GM18499 (cell line): ENCODE results near the gene RMI2.

Source experiments
- ATAC-seq: cut with Tn5 transposase; IDR thresholded peaks from one replicate; pipeline ENCODE4 v1.9.1; 2021; ENCODE audit warnings: moderate number of reproducible peaks; ENCODE audit not compliant: insufficient read depth, unreplicated experiment

RMI2 gene

DNA sequence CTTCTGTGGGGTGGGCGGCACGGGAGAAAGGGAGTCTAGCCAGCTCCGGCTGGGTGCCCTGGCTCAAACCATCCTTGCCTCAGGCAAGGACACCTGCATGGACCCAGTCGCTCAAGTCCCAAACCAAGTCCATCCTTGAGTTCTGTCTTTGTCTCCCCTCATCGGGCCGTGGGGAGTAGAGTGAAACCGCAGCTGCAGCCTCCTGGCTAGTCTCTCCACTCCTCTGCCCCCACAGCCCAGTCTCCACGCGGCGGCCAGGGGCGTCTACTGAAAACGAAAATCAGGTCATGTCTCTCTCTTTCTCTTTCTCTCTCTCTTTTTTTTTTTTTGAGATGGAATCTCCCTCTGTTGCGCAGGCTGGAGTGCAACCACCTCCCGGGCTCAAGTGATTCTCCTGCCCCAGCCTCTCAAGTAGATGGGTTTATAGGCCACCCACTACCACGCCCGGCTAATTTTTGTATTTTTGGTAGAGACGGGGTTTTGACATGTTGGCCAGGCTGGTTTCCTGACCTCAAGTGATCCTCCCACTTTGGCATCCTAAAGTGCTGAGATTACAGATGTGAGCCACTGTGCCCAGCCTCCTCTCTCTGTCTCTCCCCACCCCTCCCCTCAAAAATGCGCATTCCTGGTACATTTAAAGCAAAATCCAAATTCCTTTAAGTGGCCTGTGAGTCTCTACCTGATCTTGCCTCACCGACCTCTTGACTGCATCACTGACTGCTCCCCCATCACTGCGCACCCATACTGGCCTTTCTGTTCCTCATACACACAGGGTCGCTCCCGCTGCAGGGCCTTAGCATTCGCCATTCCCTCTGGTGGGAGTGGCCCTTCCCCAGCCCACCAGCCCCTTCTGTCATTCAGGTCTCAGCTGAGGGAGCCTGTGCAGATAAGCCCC lies 17.7 kb upstream of the RMI2 start:
- ATAC-seq: no peak

GRCh38 chr16:11328172-11329070 lies 16.8 kb upstream of the RMI2 start:
- ATAC-seq: no peak

DNA sequence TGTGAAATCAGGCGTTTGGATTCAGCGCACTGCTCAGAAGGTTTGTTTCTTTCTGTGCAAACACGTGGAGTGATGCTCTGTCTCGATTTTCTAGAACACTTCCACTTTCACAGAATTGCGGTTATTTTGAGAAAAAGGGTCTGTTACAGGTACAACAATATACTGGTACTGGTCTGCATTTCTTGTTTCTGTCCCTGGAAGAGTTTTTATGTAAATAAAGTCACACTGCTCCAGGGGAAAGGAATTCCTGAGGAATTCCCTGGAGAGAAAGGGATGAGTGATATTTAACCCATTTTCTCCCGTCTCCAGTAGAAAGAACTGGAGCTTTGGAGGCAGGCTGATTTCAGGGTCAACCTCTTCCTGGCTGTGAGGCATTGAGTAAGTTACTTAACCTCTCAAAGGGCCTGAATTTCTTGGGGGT lies 16.2 kb upstream of the RMI2 start:
- no peak for ATAC-seq

DNA sequence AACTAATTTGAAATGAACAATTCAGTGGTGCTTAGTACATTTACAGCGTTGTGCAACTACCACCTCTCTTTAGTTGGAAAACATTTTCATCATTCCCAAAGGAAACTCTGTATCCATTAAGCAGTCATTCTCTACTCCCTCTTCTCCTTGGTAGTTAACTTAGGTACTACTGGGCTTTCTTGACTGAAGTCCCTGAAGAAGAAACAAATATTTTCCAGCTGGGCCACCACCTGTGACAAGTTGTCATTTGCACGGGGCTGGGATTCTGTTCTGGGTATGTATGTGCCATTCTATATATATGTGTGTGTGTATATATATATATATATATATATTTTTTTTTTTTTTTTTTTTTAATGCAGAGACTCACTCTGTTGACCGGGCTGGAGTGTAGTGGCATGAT lies 15.4 kb upstream of the RMI2 start:
- ATAC-seq: no peak

GRCh38 chr16:11330526-11331237 lies 14.6 kb upstream of the RMI2 start:
- no peak for ATAC-seq

DNA sequence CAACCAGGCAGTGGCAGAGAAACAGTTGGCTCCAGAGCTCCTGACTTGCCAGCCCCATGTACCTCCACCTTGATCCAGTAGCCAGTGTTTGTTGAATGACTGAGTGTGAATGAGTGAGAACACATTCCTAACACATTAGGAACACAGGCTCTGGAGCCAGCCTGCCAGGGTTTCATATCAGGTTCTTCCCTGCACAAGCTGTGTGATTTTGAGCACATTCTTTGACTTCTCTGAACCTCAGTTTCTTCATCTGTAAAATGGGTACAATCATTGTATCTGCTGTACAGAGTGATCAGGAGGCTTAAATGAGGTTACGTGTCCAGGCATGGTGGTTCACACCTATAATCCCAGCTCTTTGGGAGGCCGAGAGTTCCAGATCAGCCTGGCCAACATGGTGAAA lies 13.3 kb upstream of the RMI2 start:
- no peak for ATAC-seq

DNA sequence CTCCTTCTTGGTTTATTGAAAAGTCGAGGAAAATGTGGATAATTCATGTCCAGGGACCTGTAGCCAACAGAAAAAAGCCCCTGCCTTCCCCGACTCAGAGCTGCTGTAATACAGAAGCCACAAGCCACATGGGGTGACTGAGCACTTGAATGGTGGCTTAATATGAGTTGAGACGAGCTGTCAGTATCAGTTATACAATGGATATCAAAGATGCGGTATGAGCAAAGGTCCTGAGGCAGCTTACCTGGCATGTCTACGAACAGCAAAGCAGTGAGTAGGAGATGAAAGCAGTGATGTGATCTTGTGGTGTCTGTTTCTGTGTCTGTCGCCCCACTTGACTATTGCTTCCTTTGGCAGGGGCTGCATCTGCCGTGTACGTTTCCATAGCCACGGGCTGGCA lies 12.2 kb upstream of the RMI2 start:
- ATAC-seq: no peak

DNA sequence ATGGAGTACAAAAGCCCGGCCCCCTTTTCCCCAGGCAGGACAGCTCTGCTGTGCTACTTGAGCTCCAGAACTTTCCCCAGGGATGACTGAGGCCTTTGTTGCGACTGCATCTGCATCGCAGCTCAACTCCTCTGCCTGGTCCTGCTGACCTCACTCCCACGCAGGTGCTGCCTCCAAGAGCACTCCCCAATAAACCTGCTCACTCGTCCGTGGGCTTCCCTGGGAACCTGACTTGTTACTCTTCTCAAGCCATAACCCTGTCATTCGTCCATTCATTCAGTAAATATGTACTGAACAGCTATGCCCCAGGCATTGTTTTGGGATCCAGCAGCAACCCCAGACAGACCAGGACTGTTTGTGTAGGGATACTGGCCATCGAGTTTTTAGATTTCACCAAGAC lies 11.6 kb upstream of the RMI2 start:
- no peak for ATAC-seq

DNA sequence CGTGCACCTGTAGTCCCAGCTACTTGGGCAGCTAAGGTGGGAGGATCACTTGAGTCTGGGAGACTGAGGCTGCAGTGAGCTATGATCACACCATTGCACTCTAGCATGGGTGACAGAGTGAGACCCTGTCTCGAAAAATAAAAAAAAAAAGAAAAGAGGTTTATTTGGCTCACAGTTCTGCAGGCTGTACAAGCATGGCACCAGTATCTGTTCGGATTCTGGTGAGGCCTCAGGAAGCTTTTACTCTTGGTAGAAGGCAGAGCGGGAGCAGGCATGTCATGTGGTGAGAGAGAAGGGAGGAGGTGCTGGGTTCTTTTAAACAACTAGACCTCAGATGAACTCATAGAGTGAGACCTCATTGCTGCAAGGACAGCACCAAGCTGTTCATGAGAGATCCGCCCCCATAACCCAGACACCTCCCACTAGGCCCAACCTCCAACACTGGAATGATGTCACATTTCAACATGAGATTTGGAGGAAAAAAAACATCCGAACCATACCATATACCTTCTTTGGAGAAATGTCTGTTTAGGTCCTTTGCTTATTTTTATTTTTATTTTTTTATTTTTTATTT lies 10.3 kb upstream of the RMI2 start:
- no peak for ATAC-seq

- ATAC-seq: no peak
Observed at GRCh38 chr16:11339075-11339474, 6.2 kb upstream of the RMI2 start.

GRCh38 chr16:11340710-11341109 lies 4.5 kb upstream of the RMI2 start:
- ATAC-seq: no peak

DNA sequence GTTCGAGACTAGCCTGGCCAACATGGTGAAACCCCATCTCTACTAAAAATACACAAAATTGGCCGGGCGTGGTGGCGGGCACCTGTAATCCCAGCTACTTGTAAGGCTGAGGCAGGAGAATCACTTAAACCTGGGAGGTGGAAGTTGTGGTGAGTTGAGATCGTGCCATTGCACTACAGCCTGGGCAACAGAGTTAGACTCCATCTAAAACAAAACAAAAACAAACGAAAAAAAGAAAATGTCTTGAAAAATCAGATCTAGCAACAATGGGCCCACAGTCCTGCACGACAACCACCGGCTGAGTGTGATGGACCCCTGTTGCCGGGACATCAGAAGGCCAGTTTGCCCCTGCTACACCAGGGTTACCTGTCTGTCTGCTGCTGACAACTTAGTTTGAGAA lies 3.9 kb upstream of the RMI2 start:
- ATAC-seq: no peak

- ATAC-seq: no peak
Observed at GRCh38 chr16:11342021-11342855, 3.0 kb upstream of the RMI2 start.

- no peak for ATAC-seq
Observed at GRCh38 chr16:11346700-11347319, 1.6 kb downstream of the RMI2 start.

DNA sequence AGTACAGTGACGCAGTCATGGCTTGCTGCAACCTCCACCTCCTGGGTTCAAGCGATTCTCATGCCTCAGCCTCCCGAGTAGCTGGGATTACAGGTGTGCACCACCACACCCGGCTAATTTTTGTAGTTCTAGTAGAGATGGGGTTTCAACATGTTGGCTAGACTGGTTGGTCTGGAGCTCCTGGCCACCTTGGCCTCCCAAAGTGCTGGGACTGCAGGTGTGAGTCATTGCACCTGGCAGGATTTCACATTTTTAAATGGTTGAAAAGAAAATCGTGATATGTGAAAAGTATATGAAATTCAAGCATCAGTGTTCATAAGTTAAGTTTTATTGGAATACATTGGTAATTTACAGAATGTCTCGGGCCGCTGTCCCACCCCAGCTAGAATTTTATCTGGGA lies 2.6 kb downstream of the RMI2 start:
- no peak for ATAC-seq

DNA sequence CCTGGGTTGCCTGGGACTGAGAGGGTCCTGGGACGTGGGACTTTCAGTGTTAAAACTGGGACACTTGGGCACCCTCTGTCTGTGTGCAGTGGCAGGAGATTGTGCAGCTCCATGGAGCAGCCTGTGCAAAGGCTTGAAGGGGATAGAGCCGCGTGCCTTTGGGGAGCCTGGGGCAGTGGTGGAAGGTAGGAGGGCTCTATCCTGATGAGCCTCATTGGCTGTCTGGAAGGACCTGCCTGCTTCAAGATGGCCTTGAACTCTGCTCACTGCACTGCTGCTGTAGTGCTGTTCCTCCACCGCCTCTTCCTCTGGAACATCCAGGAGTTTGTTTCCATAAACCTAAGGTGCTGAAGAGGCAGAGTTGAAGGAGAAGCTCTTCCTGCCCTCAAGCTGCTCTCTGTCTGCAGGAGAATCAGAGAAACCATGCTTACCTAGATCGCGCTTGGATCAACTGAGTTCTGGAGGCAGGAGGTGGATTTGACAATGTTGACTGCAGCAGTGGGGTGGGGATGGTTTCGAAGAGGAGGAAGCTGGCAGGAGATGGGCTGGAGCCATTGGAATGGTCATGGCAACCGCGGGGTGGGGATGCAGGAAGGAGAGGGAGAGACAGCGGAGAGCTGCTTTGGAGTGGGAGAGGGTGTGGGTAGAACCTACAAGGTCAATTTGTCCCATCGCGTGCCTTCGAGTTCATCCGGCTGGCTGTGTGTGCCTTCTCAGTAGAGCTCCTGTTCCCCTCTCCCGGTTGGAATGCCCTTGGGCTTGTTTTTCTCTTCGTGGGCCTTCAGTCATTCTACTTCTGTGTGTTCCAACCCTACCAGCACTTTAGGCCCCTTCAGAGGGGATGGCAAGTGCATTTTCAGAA lies 3.7 kb downstream of the RMI2 start:
- ATAC-seq: no peak

GRCh38 chr16:11349599-11350276 lies 4.5 kb downstream of the RMI2 start:
- ATAC-seq: no peak

GRCh38 chr16:11350519-11350918 lies 5.3 kb downstream of the RMI2 start:
- ATAC-seq: no peak
